ENCODE measurements around the gene BMP7.
A peak's percentile ranks its signal among the peaks of the same experiment; 100 is the strongest.

Gene BMP7

GRCh38 chr20:57187068-57187634 is 79.3 kb downstream of the BMP7 start:
- Histone ChIP-seq H3K9me3 (ENCODE audit: control insufficient read depth, insufficient read depth, low read depth, low read length) (no peaks in the 10 kb centered on the region), H3K4me3 (ENCODE audit: low read depth, low read length) (no peak overlapping the region), H3K4me1 (ENCODE audit: control insufficient read depth, insufficient read depth, low read length) (no peaks in the 10 kb centered on the region), H3K36me3 (ENCODE audit: control insufficient read depth in 2 of 2, insufficient read depth in 1 of 2, low read length in 2 of 2) (peaks cover 0 to 5% of the 10 kb centered on the region in 2 experiments; a peak in 1 of 3 replicates), H3K27ac (ENCODE audit: extremely low read depth, low read depth, low read length) (no peak overlapping the region)
- TF ChIP-seq ZNF654 (tag by site-specific recombination; IDR thresholded peaks at IDR 0.05; ENCODE audit: low read depth) = no peak
- no peak for TF ChIP-seq SP3 (tag by site-specific recombination; IDR thresholded peaks at IDR 0.05)
- peak; percentile 68 for TF ChIP-seq ZNF596 (tag by site-specific recombination; IDR thresholded peaks at IDR 0.05)
- no peak for TF ChIP-seq GLIS2 (tag by site-specific recombination; IDR thresholded peaks at IDR 0.05)
- no peak for TF ChIP-seq ZNF239 (tag by site-specific recombination; IDR thresholded peaks at IDR 0.05)
- TF ChIP-seq ZNF223 (tag by site-specific recombination; IDR thresholded peaks at IDR 0.05) = no peak
- ChIA-PET POLR2A (no interaction called here), CTCF (no interaction called here)

- Histone ChIP-seq H3K4me1 (ENCODE audit: control insufficient read depth, insufficient read depth, low read length) (no peaks in the 10 kb centered on the region), H3K27ac (ENCODE audit: extremely low read depth, low read depth, low read length) (no peak overlapping the region), H3K4me3 (ENCODE audit: low read depth, low read length) (no peak overlapping the region), H3K36me3 (ENCODE audit: control insufficient read depth in 2 of 2, insufficient read depth in 1 of 2, low read length in 2 of 2) (peaks cover 0 to 6% of the 10 kb centered on the region in 2 experiments; a peak in 1 of 3 replicates), H3K9me3 (ENCODE audit: control insufficient read depth, insufficient read depth, low read depth, low read length) (no peaks in the 10 kb centered on the region)
- CTCF ChIA-PET = no interaction called here
- POLR2A ChIA-PET = no interaction called here
- TF ChIP-seq TSHZ1 (tag by site-specific recombination; IDR thresholded peaks at IDR 0.05; ENCODE audit: borderline replicate concordance) (no peak), ATF2 (tag by site-specific recombination; IDR thresholded peaks at IDR 0.05; ENCODE audit: low read depth) (peak; percentile 25; the same call in 1 of the 2 replicates)
These were observed 80.2 kb downstream of the BMP7 start for GRCh38 chr20:57186192-57186591.

- Histone ChIP-seq H3K4me1 (ENCODE audit: control insufficient read depth, insufficient read depth, low read length) (no peaks in the 10 kb centered on the region), H3K36me3 (ENCODE audit: control insufficient read depth in 2 of 2, insufficient read depth in 1 of 2, low read length in 2 of 2) (peaks cover 0 to 6% of the 10 kb centered on the region in 2 experiments; a peak in 1 of 3 replicates), H3K4me3 (ENCODE audit: low read depth, low read length) (no peak overlapping the region), H3K9me3 (ENCODE audit: control insufficient read depth, insufficient read depth, low read depth, low read length) (no peaks in the 10 kb centered on the region), H3K27ac (ENCODE audit: extremely low read depth, low read depth, low read length) (no peak overlapping the region)
- ChIA-PET POLR2A (no interaction called here), CTCF (no interaction called here)
- TF ChIP-seq ZNF529 (tag by site-specific recombination; IDR thresholded peaks at IDR 0.05; ENCODE audit: insufficient replicate concordance) (peak; percentile 99), KLF17 (tag by site-specific recombination; IDR thresholded peaks at IDR 0.05) (no peak)
These were observed 81.2 kb downstream of the BMP7 start for GRCh38 chr20:57185188-57185743.

- Histone ChIP-seq H3K36me3 (ENCODE audit: control insufficient read depth in 2 of 2, insufficient read depth in 1 of 2, low read length in 2 of 2) (peaks cover 0 to 6% of the 10 kb centered on the region in 2 experiments; a peak in 1 of 3 replicates), H3K4me3 (ENCODE audit: low read depth, low read length) (no peak overlapping the region), H3K9me3 (ENCODE audit: control insufficient read depth, insufficient read depth, low read depth, low read length) (no peaks in the 10 kb centered on the region), H3K4me1 (ENCODE audit: control insufficient read depth, insufficient read depth, low read length) (no peaks in the 10 kb centered on the region), H3K27ac (ENCODE audit: extremely low read depth, low read depth, low read length) (no peak overlapping the region)
- POLR2A ChIA-PET = no interaction called here
- CTCF ChIA-PET = no interaction called here
- TF ChIP-seq ZBTB48 (tag by site-specific recombination; IDR thresholded peaks at IDR 0.05) (no peak), ZNF621 (tag by site-specific recombination; IDR thresholded peaks at IDR 0.05) (no peak), ZNF585B (tag by site-specific recombination; IDR thresholded peaks at IDR 0.05) (no peak), ZNF341 (tag by site-specific recombination; IDR thresholded peaks at IDR 0.05; ENCODE audit: low read depth) (no peak), HOXA7 (CRISPR knock-in tag; IDR thresholded peaks at IDR 0.05; ENCODE audit: borderline replicate concordance) (no peak), ZNF133 (tag by site-specific recombination; IDR thresholded peaks at IDR 0.05) (no peak), ZBTB49 (tag by site-specific recombination; IDR thresholded peaks at IDR 0.05; ENCODE audit: low read depth) (no peak), SETDB1 (IDR thresholded peaks at IDR 0.05; ENCODE audit: insufficient read length, low read length) (no peak), ZNF561 (tag by site-specific recombination; IDR thresholded peaks at IDR 0.05; ENCODE audit: borderline replicate concordance) (no peak)
These were observed 82.9 kb downstream of the BMP7 start for GRCh38 chr20:57183457-57184009.
